A204.1 (cell line): ENCODE results near the gene ZIC1.

ENCODE experiments used
- FAIRE-seq: peaks from 2 replicates; lab custom pipeline; 2012; peaks lifted over from hg19 to GRCh38; lab: Jason Lieb, UNC

Gene ZIC1

GRCh38 chr3:147410116-147410525, 956 bp downstream of the ZIC1 start:
- no peak for FAIRE-seq

DNA sequence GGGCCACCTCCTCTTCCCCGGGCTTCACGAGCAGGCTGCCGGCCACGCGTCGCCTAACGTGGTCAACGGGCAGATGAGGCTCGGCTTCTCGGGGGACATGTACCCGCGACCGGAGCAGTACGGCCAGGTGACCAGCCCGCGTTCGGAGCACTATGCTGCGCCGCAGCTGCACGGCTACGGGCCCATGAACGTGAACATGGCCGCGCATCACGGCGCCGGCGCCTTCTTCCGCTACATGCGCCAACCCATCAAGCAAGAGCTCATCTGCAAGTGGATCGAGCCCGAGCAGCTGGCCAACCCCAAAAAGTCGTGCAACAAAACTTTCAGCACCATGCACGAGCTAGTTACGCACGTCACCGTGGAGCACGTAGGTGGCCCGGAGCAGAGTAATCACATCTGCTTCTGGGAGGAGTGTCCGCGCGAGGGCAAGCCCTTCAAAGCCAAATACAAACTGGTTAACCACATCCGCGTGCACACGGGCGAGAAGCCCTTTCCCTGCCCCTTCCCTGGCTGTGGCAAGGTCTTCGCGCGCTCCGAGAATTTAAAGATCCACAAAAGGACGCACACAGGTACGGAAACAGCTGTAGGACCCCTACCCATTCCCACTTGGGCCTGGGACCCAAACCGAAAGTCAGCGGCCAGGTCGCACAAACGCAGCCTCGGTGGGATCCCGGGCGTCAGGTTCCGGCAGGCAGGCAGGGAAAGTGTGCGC, 1.5 kb downstream of the ZIC1 start:
- FAIRE-seq = no peak

GRCh38 chr3:147411238-147411814, 2.2 kb downstream of the ZIC1 start:
- FAIRE-seq = no peak

- no peak for FAIRE-seq
Observed at GRCh38 chr3:147411815-147412241, 2.7 kb downstream of the ZIC1 start.

- FAIRE-seq = no peak
Observed at GRCh38 chr3:147412261-147412916, 3.2 kb downstream of the ZIC1 start.

DNA sequence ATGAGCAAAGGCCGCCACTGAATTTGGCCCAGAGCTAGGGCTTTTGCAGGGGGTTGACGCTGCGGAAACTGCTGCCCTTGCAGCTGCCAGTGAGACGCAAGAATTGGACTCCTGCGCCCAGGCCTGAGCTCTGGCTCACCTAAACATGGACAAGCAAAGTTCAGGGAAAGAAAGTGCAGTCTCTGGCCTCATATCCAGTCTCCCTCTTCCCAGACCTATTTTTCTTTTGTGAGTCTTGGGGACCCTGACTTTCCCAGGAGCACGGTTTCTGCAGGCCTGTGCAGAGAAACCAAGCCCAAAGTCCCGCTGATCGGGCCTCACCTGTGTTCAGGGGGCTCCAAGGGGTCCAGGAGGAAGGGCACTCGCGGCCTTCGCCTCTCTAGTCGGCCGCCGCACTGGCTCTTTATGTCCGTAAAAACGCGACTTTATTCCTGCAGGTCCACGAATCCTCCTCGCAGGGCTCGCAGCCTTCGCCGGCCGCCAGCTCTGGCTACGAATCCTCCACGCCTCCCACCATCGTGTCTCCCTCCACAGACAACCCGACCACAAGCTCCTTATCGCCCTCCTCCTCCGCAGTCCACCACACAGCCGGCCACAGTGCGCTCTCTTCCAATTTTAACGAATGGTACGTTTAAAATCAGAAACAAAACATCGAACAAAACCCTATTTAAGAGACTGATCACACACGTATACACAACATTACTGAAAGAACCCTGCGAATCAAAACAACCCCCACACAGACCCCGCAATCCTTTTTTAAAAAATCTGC, 3.9 kb downstream of the ZIC1 start:
- FAIRE-seq = no peak

DNA sequence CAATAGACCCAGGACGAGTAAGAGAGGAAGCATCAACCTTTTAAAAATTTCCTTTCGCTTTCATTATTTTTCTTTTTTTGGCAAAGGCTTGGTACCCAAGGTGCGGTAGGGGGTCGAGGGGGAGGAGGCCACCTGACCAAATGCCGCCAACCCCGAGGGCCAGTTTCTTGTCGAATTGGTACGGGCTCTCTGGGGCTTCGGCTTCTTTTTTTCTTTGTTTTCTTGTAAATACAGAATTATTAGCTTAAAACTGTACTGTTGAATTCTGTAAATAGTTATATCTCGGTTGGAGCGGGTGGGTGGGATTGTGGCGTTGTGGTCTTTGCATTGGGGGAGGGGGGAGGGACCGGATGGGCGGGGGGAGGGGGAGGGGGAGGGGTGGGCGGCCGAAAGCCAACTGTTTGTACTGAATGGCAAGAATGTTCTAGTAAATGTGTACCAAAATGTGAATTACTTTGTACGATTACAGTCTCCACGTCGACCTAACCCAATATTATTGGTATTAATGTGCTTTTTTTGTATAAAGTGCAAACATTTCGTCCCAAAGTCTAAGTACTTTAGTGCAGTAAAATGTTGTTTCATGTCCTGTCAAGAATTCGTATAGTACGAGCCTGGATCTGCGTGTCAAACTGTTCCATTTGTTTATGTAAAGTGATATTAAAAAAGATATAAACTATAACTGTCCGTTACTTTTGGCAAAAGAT, 4.7 kb downstream of the ZIC1 start:
- FAIRE-seq = no peak

- no peak for FAIRE-seq
Observed at GRCh38 chr3:147414390-147415138, 5.4 kb downstream of the ZIC1 start.

- no peak for FAIRE-seq
Observed at GRCh38 chr3:147415286-147415685, 6.1 kb downstream of the ZIC1 start.

- peak; percentile 74 for FAIRE-seq
Observed at GRCh38 chr3:147415874-147416273, 6.7 kb downstream of the ZIC1 start.

- FAIRE-seq = no peak
Observed at GRCh38 chr3:147416931-147417330, 7.8 kb downstream of the ZIC1 start.

- no peak for FAIRE-seq
Observed at GRCh38 chr3:147417551-147418295, 8.6 kb downstream of the ZIC1 start.

DNA sequence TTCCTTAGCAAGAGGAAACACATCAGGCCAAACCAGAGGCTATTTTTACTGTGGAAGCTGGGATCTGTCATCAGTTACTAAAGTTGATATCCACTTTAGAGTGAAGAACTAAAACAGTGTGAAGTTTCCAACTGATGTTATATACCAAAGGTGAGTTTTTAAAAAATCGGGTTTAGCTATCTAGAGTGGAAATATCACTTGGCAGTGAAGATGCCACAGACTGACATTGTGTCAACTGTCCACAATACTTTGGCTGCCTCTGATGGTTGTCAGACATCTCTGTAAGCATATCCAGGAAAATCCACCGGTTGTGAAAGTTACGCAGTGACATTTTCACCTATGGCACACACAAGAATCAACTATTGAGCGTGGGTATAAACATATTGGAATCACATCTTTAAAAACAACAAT, 9.2 kb downstream of the ZIC1 start:
- FAIRE-seq = no peak

DNA sequence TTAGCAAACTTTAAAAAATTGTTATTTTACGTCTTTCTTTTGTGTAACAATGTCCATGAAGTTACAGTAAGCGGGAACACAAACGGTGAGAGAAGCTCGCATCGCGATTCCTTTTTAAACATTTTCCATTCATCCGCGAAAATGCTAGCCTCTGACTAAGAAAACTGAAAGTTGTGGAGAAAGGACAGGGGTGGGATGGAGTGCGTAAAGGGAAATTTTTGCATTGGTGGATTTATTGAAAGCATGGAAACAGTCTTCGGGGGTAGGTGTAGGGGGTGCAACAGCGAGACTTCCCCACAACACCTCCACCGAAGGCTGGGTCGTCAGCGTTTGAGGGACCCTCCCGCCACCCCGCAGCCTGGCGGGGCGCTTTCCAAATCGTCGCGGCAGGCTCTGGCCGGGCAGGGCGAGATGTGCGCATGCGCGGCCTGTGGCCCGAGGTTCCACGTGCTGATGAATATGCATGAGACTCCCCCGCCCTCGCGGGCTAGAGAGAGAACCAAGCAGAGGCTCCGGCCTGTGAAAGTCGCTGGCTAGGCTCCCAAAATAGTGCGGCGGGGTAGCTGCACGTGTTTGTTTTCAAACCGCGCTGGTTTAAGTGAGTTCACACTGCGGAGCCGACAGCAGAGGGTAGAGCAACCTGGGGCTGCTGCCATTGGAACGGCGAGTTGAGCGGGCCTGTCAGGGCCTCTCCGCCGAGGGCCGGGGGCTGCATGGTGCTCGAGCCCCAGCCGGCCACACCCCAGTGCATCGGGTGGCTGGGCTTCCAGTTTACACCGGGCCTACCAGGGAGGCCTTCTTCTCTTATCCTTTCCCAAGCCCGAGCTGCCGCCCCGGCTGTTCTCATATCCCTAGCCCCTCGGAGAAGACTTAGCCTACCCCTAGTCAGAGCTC, 9.9 kb downstream of the ZIC1 start:
- FAIRE-seq = no peak

DNA sequence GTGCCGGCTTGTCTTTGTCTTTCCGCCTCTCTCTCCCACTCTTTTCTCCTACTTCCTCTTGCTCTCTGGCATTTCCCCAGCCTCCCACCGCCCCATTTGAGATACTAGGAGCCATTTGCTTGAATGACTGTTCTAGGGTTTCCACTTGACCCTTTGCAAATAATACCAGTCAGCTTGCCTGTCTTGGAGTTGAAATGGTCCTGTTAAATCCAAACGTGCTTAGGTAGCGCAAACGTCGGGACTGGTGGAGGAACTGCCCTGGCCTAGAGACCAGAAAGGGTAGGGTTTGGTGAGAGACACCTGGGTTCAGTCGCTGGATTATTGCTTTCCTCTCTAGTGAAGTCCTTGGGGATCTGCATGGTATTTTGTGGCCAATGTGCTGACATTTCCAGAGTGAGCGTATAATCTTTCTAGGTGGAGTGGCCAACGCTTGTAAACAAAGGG, 10.6 kb downstream of the ZIC1 start:
- FAIRE-seq = no peak

- no peak for FAIRE-seq
Observed at GRCh38 chr3:147420353-147421183, 11.4 kb downstream of the ZIC1 start.

- FAIRE-seq = no peak
Observed at GRCh38 chr3:147421184-147421912, 12.2 kb downstream of the ZIC1 start.

- FAIRE-seq = no peak
Observed at GRCh38 chr3:147422196-147422595, 13.0 kb downstream of the ZIC1 start.
